K562 (cell line): ENCODE data around the gene AHNAK. TPM values are rescaled to one million over a fixed set of nuclear protein-coding genes. Genes with fewer than 3 reads are reported as not detected.

Experiments
- CCAR2 ChIP-seq: fragments of 200-400 bp; formaldehyde crosslinking; IDR thresholded peaks from 2 replicates; pipeline ENCODE4 v1.6.1; 2017; ENCODE audit warnings: mild to moderate bottlenecking, low read depth, low read length
- E2F3 ChIP-seq: fragments of 250-450 bp; sonication (Bioruptor Pico); IDR thresholded peaks from 2 replicates; pipeline ENCODE4 v1.4.0; 2020; ENCODE audit warnings: mild to moderate bottlenecking
- HIVEP1 ChIP-seq: fragments of 250-450 bp; sonication (Bioruptor Pico); IDR thresholded peaks from 2 replicates; pipeline ENCODE4 v1.4.0; 2020; ENCODE audit warnings: mild to moderate bottlenecking
- HNRNPUL1 ChIP-seq: fragments of 200-400 bp; formaldehyde crosslinking; IDR thresholded peaks from 2 replicates; pipeline ENCODE4 v1.6.1; 2017; ENCODE audit warnings: low read length
- ILK ChIP-seq: fragments of 450-650 bp; IDR thresholded peaks from 2 replicates; pipeline ENCODE4 v1.6.1; 2016; ENCODE audit warnings: missing genetic modification characterization, low read depth, mild to moderate bottlenecking, missing compliant biosample characterization, moderate library complexity, borderline replicate concordance
- KDM5B ChIP-seq: fragments of 200-600 bp; sonication (generic); IDR thresholded peaks from 2 replicates; pipeline ENCODE4 v1.6.1; 2012; ENCODE audit warnings: low read depth, mild to moderate bottlenecking, moderate library complexity, low read length, control low read depth, inconsistent platforms; ENCODE audit not compliant: insufficient replicate concordance
- MCM2 ChIP-seq: fragments of 450-650 bp; IDR thresholded peaks from 2 replicates; pipeline ENCODE4 v1.6.1; 2017; ENCODE audit warnings: low read depth, mild to moderate bottlenecking
- RBM14 ChIP-seq: fragments of 200-400 bp; formaldehyde crosslinking; IDR thresholded peaks from 2 replicates; pipeline ENCODE4 v1.6.1; 2018; ENCODE audit warnings: low read depth, mild to moderate bottlenecking, low read length, moderate library complexity, borderline replicate concordance; ENCODE audit not compliant: insufficient read depth
- RUNX1 ChIP-seq: sonication (generic); IDR thresholded peaks from 2 replicates; pipeline ENCODE4 v1.6.1; 2016; ENCODE audit warnings: antibody characterized with exemption, low read depth
- TRIM24 ChIP-seq, 2 experiments: fragments of 450-650 bp; IDR thresholded peaks; 2 replicates each; pipeline ENCODE4 v1.6.1; 2016
- ZFX ChIP-seq: sonication (generic); formaldehyde crosslinking; IDR thresholded peaks from 2 replicates; pipeline ENCODE4 v1.8.0; 2022; ENCODE audit warnings: mild to moderate bottlenecking, missing genetic modification reagents, moderate library complexity
- ZNF408 ChIP-seq: fragments of 250-450 bp; sonication (Bioruptor Pico); IDR thresholded peaks from 2 replicates; pipeline ENCODE4 v1.4.0; 2020; ENCODE audit warnings: low read depth, mild to moderate bottlenecking, moderate library complexity
- ZNF445 ChIP-seq: fragments of 250-450 bp; sonication (Bioruptor Pico); IDR thresholded peaks from 2 replicates; pipeline ENCODE4 v1.4.0; 2020; ENCODE audit warnings: low read depth, mild to moderate bottlenecking, moderate library complexity
- ZNF584 ChIP-seq: fragments of 200-800 bp; sonication (Bioruptor generic); IDR thresholded peaks from 2 replicates; pipeline ENCODE4 v1.6.1; 2016; ENCODE audit warnings: low read depth, mild to moderate bottlenecking, missing genetic modification characterization, missing compliant biosample characterization
- ZNF764 ChIP-seq: fragments of 250-450 bp; sonication (Bioruptor Pico); IDR thresholded peaks from 2 replicates; pipeline ENCODE4 v1.4.0; 2020; ENCODE audit warnings: low read depth, mild to moderate bottlenecking, moderate library complexity
- polyA plus RNA-seq, 8 experiments: library from polyadenylated mRNA; depleted of rRNA in 4 of 8; stranded (reverse) in 5 of 8; unstranded in 3 of 8; fragments of >200 nt; fragmentation: Nextera tagmentation in 2 of 8; fragmentation: Illumina TruSeq in 1 of 8; extraction: Ambion mirVana in 2 of 8; extraction: Trizol in 1 of 8; gene quantifications; 2 replicates each; pipeline versions ENCODE4 v1.2.1 to v1.2.3, GENCODE V29; 2011 to 2014; ENCODE audit warnings: inconsistent platforms in 1 of 8, missing spikeins in 1 of 8
- total RNA-seq, 7 experiments: library from RNA; depleted of rRNA in 6 of 7; stranded (reverse); fragments of >200 nt in 6 of 7; fragmentation: Illumina TruSeq in 2 of 7; extraction: Trizol in 2 of 7; gene quantifications; 2 replicates each; pipeline versions ENCODE4 v1.2.1 to v1.2.3, GENCODE V29; 2011 to 2021; ENCODE audit warnings: low replicate concordance in 1 of 7
- TF ChIP-seq, protein P1 (sequence below): fragments of 450-650 bp; IDR thresholded peaks from 2 replicates; pipeline ENCODE4 v1.6.1; 2017; ENCODE audit warnings: antibody characterized with exemption
- TF ChIP-seq, protein P2 (sequence below): fragments of 250-450 bp; sonication (Bioruptor Pico); IDR thresholded peaks from 2 replicates; pipeline ENCODE4 v1.9.0; 2021; ENCODE audit warnings: mild to moderate bottlenecking

The AHNAK gene
- total and polyA plus RNA-seq, 9 of the 15 experiments (the other 6 are each of a cell fraction or from before 2014, with no cell fraction given): 1.5 to 89.7 (median 45.0) TPM

DNA sequence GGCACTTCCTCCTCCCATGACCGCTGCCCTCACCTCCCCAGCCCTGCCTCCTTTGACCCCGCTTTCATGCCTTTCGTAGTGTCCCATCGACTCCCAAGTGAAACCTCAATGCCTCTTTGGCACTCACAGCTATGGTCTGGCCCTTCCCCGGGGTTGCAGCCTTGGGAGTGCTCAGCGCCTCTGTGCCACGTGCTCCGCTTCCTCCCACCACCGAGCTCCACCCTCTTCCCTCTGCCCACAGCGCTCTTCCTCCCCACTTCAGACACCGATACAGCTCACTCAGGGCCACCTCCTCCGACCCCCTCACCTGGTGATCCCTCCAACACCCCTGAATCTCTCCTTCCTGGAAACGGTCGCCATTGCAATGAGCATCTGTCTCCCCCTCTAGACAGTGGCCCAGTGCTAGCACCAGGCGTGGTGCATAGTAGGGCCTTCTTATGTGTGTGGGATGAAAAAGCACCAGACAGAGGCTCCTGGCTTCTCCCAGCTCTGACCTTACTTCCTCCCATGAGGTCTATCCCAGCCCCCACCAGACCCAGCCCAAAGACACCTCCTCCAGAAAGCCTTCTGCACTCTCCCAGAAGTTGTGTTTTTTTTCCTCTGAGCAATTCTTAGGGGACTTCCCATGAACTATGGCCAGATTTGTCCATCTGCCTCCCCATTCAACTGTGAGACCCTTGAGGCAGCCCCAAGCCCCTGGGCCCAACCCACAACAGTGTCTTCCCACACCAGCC, 144.2 kb downstream of the AHNAK start (continued):
- TF ChIP-seq, protein P1, sequence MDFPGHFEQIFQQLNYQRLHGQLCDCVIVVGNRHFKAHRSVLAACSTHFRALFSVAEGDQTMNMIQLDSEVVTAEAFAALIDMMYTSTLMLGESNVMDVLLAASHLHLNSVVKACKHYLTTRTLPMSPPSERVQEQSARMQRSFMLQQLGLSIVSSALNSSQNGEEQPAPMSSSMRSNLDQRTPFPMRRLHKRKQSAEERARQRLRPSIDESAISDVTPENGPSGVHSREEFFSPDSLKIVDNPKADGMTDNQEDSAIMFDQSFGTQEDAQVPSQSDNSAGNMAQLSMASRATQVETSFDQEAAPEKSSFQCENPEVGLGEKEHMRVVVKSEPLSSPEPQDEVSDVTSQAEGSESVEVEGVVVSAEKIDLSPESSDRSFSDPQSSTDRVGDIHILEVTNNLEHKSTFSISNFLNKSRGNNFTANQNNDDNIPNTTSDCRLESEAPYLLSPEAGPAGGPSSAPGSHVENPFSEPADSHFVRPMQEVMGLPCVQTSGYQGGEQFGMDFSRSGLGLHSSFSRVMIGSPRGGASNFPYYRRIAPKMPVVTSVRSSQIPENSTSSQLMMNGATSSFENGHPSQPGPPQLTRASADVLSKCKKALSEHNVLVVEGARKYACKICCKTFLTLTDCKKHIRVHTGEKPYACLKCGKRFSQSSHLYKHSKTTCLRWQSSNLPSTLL: no peak
- no peak for TF ChIP-seq HIVEP1 (CRISPR knock-in tag)
- no peak for TF ChIP-seq KDM5B
- no peak for TF ChIP-seq MCM2
- TF ChIP-seq ZNF445: no peak
- no peak for TF ChIP-seq ZNF764 (CRISPR knock-in tag)
- no peak for TF ChIP-seq RBM14
- TF ChIP-seq ILK (tag): no peak
- TF ChIP-seq, protein P2, sequence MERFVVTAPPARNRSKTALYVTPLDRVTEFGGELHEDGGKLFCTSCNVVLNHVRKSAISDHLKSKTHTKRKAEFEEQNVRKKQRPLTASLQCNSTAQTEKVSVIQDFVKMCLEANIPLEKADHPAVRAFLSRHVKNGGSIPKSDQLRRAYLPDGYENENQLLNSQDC (CRISPR knock-in tag): no peak
- no peak for TF ChIP-seq ZNF584
- TF ChIP-seq HNRNPUL1: no peak
- TF ChIP-seq TRIM24 (IDR thresholded peaks at IDR 0.05): no peak
- TF ChIP-seq ZFX (CRISPR knock-in tag): no peak
- no peak for TF ChIP-seq RUNX1
- TF ChIP-seq CCAR2: no peak
- no peak for TF ChIP-seq E2F3 (CRISPR knock-in tag)
- no peak for TF ChIP-seq ZNF408
